Measurements from ENCODE around the gene ISOC2.

GRCh38 chr19:55459551-55459949 is 1.9 kb downstream of the ISOC2 start:
- TF ChIP-seq CTCF (IDR thresholded peaks at IDR 0.05; ENCODE audit: borderline replicate concordance, extremely low read depth, low read length, poor library complexity, severe bottlenecking) (no peak), EZH2 (IDR thresholded peaks at IDR 0.05; ENCODE audit: borderline replicate concordance, low read depth, low read length, severe bottlenecking) (no peak)

Data from DND-41 (cell line).